GM10248 (cell line): ENCODE results near the gene MIEF1.

ENCODE experiments used
- CTCF ChIA-PET: fragments of 300-600 bp; sonication (Branson Sonifier 250); formaldehyde crosslinking; extraction: SDS; loops from one replicate; lab custom pipeline; 2021; ENCODE audit warnings: antibody characterized with exemption; lab: Yijun Ruan, JAX
- POLR2A ChIA-PET: fragments of 350-650 bp; sonication (Branson Sonifier 250); formaldehyde crosslinking; extraction: SDS; loops from one replicate; lab custom pipeline; 2020; ENCODE audit warnings: antibody characterized with exemption; lab: Yijun Ruan, JAX
- DNase-seq: peaks from one replicate; pipeline ENCODE4 v3.0.0; 2012; ENCODE audit errors: extremely low spot score
- TF ChIP-seq, protein P1 (sequence below): IDR thresholded peaks from 2 replicates; pipeline ENCODE4 v1.5.1; 2012; ENCODE audit warnings: mild to moderate bottlenecking, low read depth; ENCODE audit errors: extremely low read depth, missing control alignments, control extremely low read depth

The MIEF1 gene

DNA sequence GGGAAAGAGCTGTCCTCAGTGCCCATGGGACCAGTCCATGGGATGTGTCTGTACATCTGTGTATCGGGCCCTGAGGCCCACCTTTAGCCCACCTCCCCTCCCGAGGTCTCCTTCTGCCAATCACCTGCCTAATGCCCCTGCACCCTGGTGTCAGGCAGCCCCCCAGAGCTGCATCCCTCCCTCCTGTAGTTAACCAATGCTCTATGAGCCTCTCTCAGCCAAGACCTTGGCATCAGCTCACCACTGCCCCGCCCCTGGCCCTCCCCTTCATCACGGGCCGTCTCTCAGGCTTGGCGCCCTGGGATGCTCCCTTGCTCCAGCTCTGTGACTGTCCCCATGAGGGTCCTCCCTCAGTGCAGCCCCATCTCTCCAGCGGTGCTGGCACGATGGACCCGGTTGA is 26.8 kb upstream of the MIEF1 start:
- ChIA-PET CTCF (interaction anchor here (1.2 to 6.2 kb wide), 4 partner anchors 17 to 54 kb away, joined by 5 to 46 read pairs (median 6); no protein-coding TSS in a partner anchor), POLR2A (no interaction called here)
- TF ChIP-seq, protein P1, sequence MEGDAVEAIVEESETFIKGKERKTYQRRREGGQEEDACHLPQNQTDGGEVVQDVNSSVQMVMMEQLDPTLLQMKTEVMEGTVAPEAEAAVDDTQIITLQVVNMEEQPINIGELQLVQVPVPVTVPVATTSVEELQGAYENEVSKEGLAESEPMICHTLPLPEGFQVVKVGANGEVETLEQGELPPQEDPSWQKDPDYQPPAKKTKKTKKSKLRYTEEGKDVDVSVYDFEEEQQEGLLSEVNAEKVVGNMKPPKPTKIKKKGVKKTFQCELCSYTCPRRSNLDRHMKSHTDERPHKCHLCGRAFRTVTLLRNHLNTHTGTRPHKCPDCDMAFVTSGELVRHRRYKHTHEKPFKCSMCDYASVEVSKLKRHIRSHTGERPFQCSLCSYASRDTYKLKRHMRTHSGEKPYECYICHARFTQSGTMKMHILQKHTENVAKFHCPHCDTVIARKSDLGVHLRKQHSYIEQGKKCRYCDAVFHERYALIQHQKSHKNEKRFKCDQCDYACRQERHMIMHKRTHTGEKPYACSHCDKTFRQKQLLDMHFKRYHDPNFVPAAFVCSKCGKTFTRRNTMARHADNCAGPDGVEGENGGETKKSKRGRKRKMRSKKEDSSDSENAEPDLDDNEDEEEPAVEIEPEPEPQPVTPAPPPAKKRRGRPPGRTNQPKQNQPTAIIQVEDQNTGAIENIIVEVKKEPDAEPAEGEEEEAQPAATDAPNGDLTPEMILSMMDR = no peak
- no peak for DNase-seq

DNA sequence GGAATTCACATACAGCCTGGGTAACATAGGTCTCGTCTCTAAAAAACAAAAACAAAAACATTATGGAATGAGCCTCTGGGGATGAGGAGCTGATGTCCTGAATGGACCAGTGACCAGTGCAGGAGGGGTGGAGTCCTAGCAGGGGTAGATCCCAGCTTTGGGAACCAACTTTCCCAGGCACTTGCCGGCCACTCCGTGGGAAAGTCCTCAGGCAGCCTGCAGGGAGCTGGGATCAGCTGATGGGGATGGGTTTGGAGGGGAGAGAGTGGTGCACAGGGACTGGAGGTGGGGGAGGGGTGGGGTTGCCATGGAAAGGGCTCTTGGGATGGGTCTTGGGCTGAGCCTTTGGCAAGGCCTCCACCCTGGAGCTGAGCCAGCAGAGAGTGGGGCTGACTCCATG is 26.2 kb upstream of the MIEF1 start:
- ChIA-PET CTCF (interaction anchor here (1.0 to 6.2 kb wide), 4 partner anchors 16 to 143 kb away, joined by 3 to 46 read pairs (median 6); no protein-coding TSS in a partner anchor), POLR2A (no interaction called here)
- no peak for DNase-seq
- TF ChIP-seq, protein P1 = no peak

DNA sequence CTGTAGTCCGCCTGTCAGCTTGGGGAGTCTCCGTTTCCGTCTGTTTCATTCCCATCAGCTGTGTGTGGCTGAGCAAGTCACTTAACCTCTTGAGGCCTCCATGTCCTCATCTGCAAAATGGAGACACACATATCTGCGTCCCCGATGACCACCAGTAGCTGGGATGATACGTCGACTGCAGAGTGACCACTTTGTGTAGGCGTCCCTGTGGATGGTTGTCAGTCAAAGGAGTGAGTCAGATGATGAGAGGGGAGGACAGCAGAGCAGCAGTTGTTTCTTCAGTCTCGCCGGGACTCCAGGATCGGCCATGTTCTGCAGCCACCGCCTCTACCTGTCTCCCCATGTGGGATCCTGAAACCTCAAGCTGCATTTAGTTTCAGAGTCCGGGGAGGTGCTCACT is 25.4 kb upstream of the MIEF1 start:
- TF ChIP-seq, protein P1 = no peak
- ChIA-PET CTCF (interaction anchor here (0.8 to 6.2 kb wide), 5 partner anchors 16 to 144 kb away, joined by 3 to 46 read pairs (median 5); no protein-coding TSS in a partner anchor), POLR2A (no interaction called here)
- DNase-seq = no peak

DNA sequence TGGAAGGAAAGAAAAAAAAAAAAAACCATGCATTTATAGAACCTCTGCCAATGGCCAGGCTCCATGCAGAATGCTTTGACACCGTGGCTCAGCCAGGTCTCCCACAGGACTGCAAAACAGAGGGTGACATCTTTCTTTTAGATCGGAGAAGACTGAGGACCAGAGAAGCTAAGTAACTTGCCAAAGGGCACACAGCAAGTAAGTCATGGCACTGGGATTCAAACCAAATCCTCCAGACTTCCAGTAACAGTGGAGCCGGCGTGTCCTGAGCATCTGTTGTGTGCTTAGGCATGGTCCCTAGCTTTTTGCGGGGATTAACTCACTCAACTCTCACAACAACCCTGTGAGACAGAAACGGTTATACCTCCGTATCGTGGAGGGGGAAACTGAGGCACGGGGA is 24.5 kb upstream of the MIEF1 start:
- TF ChIP-seq, protein P1 = no peak
- CTCF ChIA-PET = interaction anchor here (0.8 to 6.2 kb wide), 4 partner anchors 15 to 55 kb away, joined by 3 to 46 read pairs (median 4); partner anchors contain the start of gene RPS19BP1
- POLR2A ChIA-PET = no interaction called here
- DNase-seq = no peak

DNA sequence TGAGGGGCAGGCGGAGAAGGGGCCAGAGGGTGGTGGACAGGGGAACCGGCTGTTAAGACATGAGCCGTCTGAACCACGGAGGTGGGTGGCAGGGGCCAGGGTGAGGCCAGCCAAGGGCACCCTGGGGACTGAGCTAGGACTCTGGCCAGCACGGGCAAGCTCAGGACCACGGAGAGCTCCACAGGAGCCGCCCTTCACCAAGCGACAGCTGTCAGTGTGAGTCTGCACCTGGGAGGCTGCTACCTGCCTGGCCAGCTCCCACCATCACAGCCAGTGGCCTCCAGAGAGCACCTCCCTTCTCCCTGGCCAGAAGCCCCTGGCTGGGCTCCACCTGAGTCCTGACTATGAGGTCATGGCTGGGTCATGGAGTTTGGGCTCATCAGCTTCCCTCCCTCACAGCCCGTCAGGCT is 23.6 kb upstream of the MIEF1 start:
- no peak for DNase-seq
- ChIA-PET POLR2A (interaction anchor here (0.5 kb wide), 1 partner anchor 1903 kb away, joined by 3 read pairs; no protein-coding TSS in a partner anchor), CTCF (interaction anchor here (1.0 to 6.2 kb wide), 7 partner anchors 12 to 54 kb away, joined by 3 to 46 read pairs (median 4); partner anchors contain the start of gene RPS19BP1)
- TF ChIP-seq, protein P1 = no peak

DNA sequence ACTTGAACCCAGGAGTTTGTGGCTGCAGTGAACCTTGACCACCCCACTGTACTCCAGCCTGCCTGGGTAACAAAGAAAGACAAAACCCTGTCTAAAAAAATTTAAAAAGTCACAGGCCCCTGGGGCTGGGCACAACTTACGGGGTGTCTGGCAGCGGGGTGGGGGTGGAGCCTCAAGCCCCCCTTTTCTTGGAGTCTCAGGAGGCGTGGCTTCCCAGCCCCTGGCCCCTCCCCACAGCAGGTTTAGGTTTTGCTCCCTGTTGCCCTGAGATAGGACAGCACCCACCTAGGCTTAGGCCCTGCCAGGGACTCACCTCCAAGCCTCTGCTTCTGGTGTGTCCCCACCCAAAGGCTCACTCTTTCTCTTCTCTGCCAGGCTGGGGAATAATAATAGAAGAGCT is 22.8 kb upstream of the MIEF1 start:
- CTCF ChIA-PET = interaction anchor here (1.1 to 6.2 kb wide), 5 partner anchors 13 to 49 kb away, joined by 3 to 46 read pairs (median 7); no protein-coding TSS in a partner anchor
- TF ChIP-seq, protein P1 = no peak
- POLR2A ChIA-PET = no interaction called here
- no peak for DNase-seq
